ENCODE measurements around the gene TSPAN18. TPM values are rescaled to one million over a fixed set of nuclear protein-coding genes. Genes with fewer than 3 reads are reported as not detected.

Gene TSPAN18
- total RNA-seq, 1 experiment from 2014 or later = 18.3 TPM

- ChIA-PET CTCF (no interaction called here), POLR2A (no interaction called here), RAD21 (ENCODE audit: low non-redundant PET in 1 of 2, low total read pairs in 2 of 2, uncharacterized antibody in 2 of 2, unreplicated experiment in 2 of 2) (no interaction called here)
- intact Hi-C loops (cut with micrococcal nuclease) = no loop called here
- DNase-seq (ENCODE audit: low read depth, low spot score) (no peak), ATAC-seq (no peak)
- TF ChIP-seq SP1 (IDR thresholded peaks at IDR 0.05; ENCODE audit: low read depth) (no peak), SIN3A (IDR thresholded peaks at IDR 0.05; ENCODE audit: low read depth) (no peak), EZH2 (IDR thresholded peaks at IDR 0.05) (no peak), EZH2phosphoT487 (IDR thresholded peaks at IDR 0.05; ENCODE audit: borderline replicate concordance) (no peak), ATF3 (IDR thresholded peaks at IDR 0.05) (no peak), FOSL1 (IDR thresholded peaks at IDR 0.05; ENCODE audit: low read depth) (no peak), EGR1 (IDR thresholded peaks at IDR 0.05; ENCODE audit: low read depth) (no peak), RAD21 (IDR thresholded peaks at IDR 0.05; ENCODE audit: low read depth) (no peak), ZFX (IDR thresholded peaks at IDR 0.05) (no peak), MAX (IDR thresholded peaks at IDR 0.05) (no peak), CEBPB (IDR thresholded peaks at IDR 0.05; ENCODE audit: low read depth) (no peak), YY1 (IDR thresholded peaks at IDR 0.05; ENCODE audit: extremely low read depth, insufficient replicate concordance, low read depth, low read length) (no peak), ELF1 (IDR thresholded peaks at IDR 0.05; ENCODE audit: borderline replicate concordance, low read depth) (no peak), SRF (IDR thresholded peaks at IDR 0.05; ENCODE audit: low read depth) (no peak)
- TF ChIP-seq, protein P1, sequence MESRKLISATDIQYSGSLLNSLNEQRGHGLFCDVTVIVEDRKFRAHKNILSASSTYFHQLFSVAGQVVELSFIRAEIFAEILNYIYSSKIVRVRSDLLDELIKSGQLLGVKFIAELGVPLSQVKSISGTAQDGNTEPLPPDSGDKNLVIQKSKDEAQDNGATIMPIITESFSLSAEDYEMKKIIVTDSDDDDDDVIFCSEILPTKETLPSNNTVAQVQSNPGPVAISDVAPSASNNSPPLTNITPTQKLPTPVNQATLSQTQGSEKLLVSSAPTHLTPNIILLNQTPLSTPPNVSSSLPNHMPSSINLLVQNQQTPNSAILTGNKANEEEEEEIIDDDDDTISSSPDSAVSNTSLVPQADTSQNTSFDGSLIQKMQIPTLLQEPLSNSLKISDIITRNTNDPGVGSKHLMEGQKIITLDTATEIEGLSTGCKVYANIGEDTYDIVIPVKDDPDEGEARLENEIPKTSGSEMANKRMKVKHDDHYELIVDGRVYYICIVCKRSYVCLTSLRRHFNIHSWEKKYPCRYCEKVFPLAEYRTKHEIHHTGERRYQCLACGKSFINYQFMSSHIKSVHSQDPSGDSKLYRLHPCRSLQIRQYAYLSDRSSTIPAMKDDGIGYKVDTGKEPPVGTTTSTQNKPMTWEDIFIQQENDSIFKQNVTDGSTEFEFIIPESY (IDR thresholded peaks at IDR 0.05; ENCODE audit: extremely low read depth, insufficient replicate concordance, low read length) = no peak
- Histone ChIP-seq H3K4me2 (ENCODE audit: low read length) (no peak overlapping the region), H3K4me1 (ENCODE audit: control insufficient read depth in 1 of 2, insufficient read depth in 2 of 2, low read length in 2 of 2) (no peaks in the 10 kb centered on the region), H3K9ac (ENCODE audit: low read length) (no peak overlapping the region), H2AFZ (ENCODE audit: low read depth, low read length, poor library complexity, severe bottlenecking) (no peak overlapping the region), H4K20me1 (ENCODE audit: insufficient read depth) (no peaks in the 10 kb centered on the region), H3K36me3 (ENCODE audit: control insufficient read depth in 1 of 2, insufficient read depth in 2 of 2, low read length in 2 of 2) (no peaks in the 10 kb centered on the region), H3K9me3 (ENCODE audit: control insufficient read depth in 1 of 2, insufficient read depth in 1 of 2, low read depth in 1 of 2, low read length in 2 of 2) (no peaks in the 10 kb centered on the region), H3K79me2 (ENCODE audit: insufficient read depth, low read length) (no peaks in the 10 kb centered on the region), H3K4me3 (replicated peaks in 1 of 2; ENCODE audit: low read depth in 1 of 2, low read length in 2 of 2) (no peak overlapping the region), H3K27ac (ENCODE audit: low read depth, low read length) (no peak overlapping the region), H3K9me2 (ENCODE audit: insufficient read depth) (no peaks in the 10 kb centered on the region), H3K27me3 (ENCODE audit: insufficient read depth, low read length) (no peaks in the 10 kb centered on the region)
- no TSS peak for BruUV-seq (replicated peaks)
These were observed 113.3 kb downstream of the TSPAN18 start for GRCh38 chr11:44840085-44840478.

Measured in HCT116 (cell line).